Neural progenitor cell (in vitro differentiated cells): ENCODE data around the gene KCNB1. TPM values are rescaled to one million over a fixed set of nuclear protein-coding genes. Genes with fewer than 3 reads are reported as not detected.

Experiments
- DNase-seq: peaks from one replicate; pipeline ENCODE4 v3.0.0-alpha.2; 2016; ENCODE audit warnings: low spot score
- H2AFZ ChIP-seq: fragments of 200-600 bp; sonication (generic); replicated peaks from 2 replicates; pipeline ENCODE4 v1.6.1; 2016; ENCODE audit warnings: antibody characterized with exemption
- H3F3A ChIP-seq: fragments of 200-600 bp; sonication (generic); 2 replicates; pipeline ENCODE4 v1.6.1; 2016; ENCODE audit warnings: antibody characterized with exemption, low read depth
- H3K27ac ChIP-seq: fragments of 200-600 bp; sonication (generic); 2 replicates; pipeline ENCODE4 v1.5.1; 2016; ENCODE audit warnings: mild to moderate bottlenecking
- H3K27me3 ChIP-seq: fragments of 200-600 bp; sonication (generic); 2 replicates; pipeline ENCODE4 v1.6.1; 2016; ENCODE audit warnings: mild to moderate bottlenecking, moderate library complexity
- H3K36me3 ChIP-seq: fragments of 200-600 bp; sonication (generic); 2 replicates; pipeline ENCODE4 v1.5.1; 2016
- H3K4me1 ChIP-seq: fragments of 200-600 bp; sonication (generic); 2 replicates; pipeline ENCODE4 v1.6.1; 2016; ENCODE audit warnings: mixed run types
- H3K4me2 ChIP-seq: fragments of 200-600 bp; sonication (generic); 2 replicates; pipeline ENCODE4 v1.6.1; 2016
- H3K4me3 ChIP-seq: fragments of 200-600 bp; sonication (generic); 2 replicates; pipeline ENCODE4 v1.5.1; 2016
- H3K79me2 ChIP-seq: fragments of 200-600 bp; sonication (generic); 2 replicates; pipeline ENCODE4 v1.6.1; 2016; ENCODE audit warnings: low read depth
- H3K9ac ChIP-seq: fragments of 200-600 bp; sonication (generic); 2 replicates; pipeline ENCODE4 v1.6.1; 2016
- H3K9me3 ChIP-seq: fragments of 200-600 bp; sonication (generic); 2 replicates; pipeline ENCODE4 v1.5.1; 2016; ENCODE audit warnings: low read depth
- H4K20me1 ChIP-seq: fragments of 200-600 bp; sonication (generic); 2 replicates; pipeline ENCODE4 v1.6.1; 2016; ENCODE audit warnings: low read depth
- H3K27ac Mint-ChIP-seq: 3 replicates; pipeline ENCODE4 v1.8.0; 2021; ENCODE audit warnings: mixed read lengths
- H3K27me3 Mint-ChIP-seq: 2 replicates; pipeline ENCODE4 v1.8.0; 2022; ENCODE audit warnings: low read depth, mild to moderate bottlenecking, inconsistent platforms, moderate library complexity, mixed read lengths; ENCODE audit not compliant: insufficient read depth
- H3K36me3 Mint-ChIP-seq: 3 replicates; pipeline ENCODE4 v1.8.0; 2021; ENCODE audit warnings: mixed read lengths
- H3K4me1 Mint-ChIP-seq: 3 replicates; pipeline ENCODE4 v1.8.0; 2021; ENCODE audit warnings: mixed read lengths
- H3K4me3 Mint-ChIP-seq: 3 replicates; pipeline ENCODE4 v1.8.0; 2021; ENCODE audit warnings: mild to moderate bottlenecking, moderate library complexity, mixed read lengths
- H3K9me3 Mint-ChIP-seq: 3 replicates; pipeline ENCODE4 v1.8.0; 2020; ENCODE audit warnings: mixed read lengths
- CTCF ChIP-seq: fragments of 200-600 bp; sonication (generic); IDR thresholded peaks from 2 replicates; pipeline ENCODE4 v1.5.1; 2017; ENCODE audit warnings: antibody characterized with exemption, mild to moderate bottlenecking
- EZH2 ChIP-seq: fragments of 200-600 bp; sonication (generic); IDR thresholded peaks from 2 replicates; pipeline ENCODE4 v1.6.1; 2017; ENCODE audit warnings: antibody characterized with exemption, mild to moderate bottlenecking, moderate library complexity
- EZH2phosphoT487 ChIP-seq: fragments of 200-600 bp; sonication (generic); IDR thresholded peaks from 2 replicates; pipeline ENCODE4 v1.6.1; 2017; ENCODE audit warnings: antibody characterized with exemption
- total RNA-seq: library from RNA; depleted of rRNA; stranded (reverse); fragments of >200 nt; gene quantifications from 2 replicates; pipeline ENCODE4 v1.2.3, GENCODE V29; 2015; ENCODE audit warnings: low replicate concordance

Gene KCNB1
- total RNA-seq, 1 donor from 2014 or later, result 0.97 TPM

- Histone ChIP-seq H3K9ac (no peak overlapping the region), H3K79me2 (no peaks in the 10 kb centered on the region), H4K20me1 (no peaks in the 10 kb centered on the region), H3K36me3 (no peaks in the 10 kb centered on the region), H3K27me3 (no peaks in the 10 kb centered on the region), H3K4me1 (no peaks in the 10 kb centered on the region), H3K27ac (no peak overlapping the region), H3F3A (no peaks in the 10 kb centered on the region), H3K4me2 (no peak overlapping the region), H2AFZ (no peak overlapping the region), H3K9me3 (no peaks in the 10 kb centered on the region), H3K4me3 (no peak overlapping the region)
- TF ChIP-seq EZH2phosphoT487 (no peak), CTCF (no peak), EZH2 (no peak)
- Mint-ChIP-seq H3K27me3 (peaks cover 5% of the 10 kb centered on the region), H3K36me3 (no peaks in the 10 kb centered on the region), H3K27ac (no peak overlapping the region), H3K4me1 (peaks cover 9% of the 10 kb centered on the region), H3K4me3 (no peak overlapping the region), H3K9me3 (no peaks in the 10 kb centered on the region)
- no peak for DNase-seq
Measured at GRCh38 chr20:49338061-49338460, 144.4 kb downstream of the KCNB1 start.

GRCh38 chr20:49337357-49337756 lies 145.1 kb downstream of the KCNB1 start:
- H3K4me3 Mint-ChIP-seq, result no peak overlapping the region
- H3K4me1 Mint-ChIP-seq, result peaks cover 6% of the 10 kb centered on the region
- no peak overlapping the region for H3K4me2 ChIP-seq
- H3K27me3 ChIP-seq, result peaks cover 5% of the 10 kb centered on the region
- H3K9me3 Mint-ChIP-seq, result no peaks in the 10 kb centered on the region
- no peaks in the 10 kb centered on the region for H3F3A ChIP-seq
- no peaks in the 10 kb centered on the region for H3K4me1 ChIP-seq
- no peak overlapping the region for H2AFZ ChIP-seq
- no peaks in the 10 kb centered on the region for H3K9me3 ChIP-seq
- no peaks in the 10 kb centered on the region for H3K79me2 ChIP-seq
- peak overlapping the region; percentile 42 for H3K27ac Mint-ChIP-seq
- H3K36me3 ChIP-seq, result no peaks in the 10 kb centered on the region
- H3K27me3 Mint-ChIP-seq, result peaks cover 6% of the 10 kb centered on the region
- no peak overlapping the region for H3K9ac ChIP-seq
- H4K20me1 ChIP-seq, result no peaks in the 10 kb centered on the region
- H3K27ac ChIP-seq, result no peak overlapping the region
- no peak for DNase-seq
- H3K4me3 ChIP-seq, result no peak overlapping the region
- H3K36me3 Mint-ChIP-seq, result no peaks in the 10 kb centered on the region
- TF ChIP-seq EZH2 (no peak), EZH2phosphoT487 (no peak), CTCF (no peak)

- no peak overlapping the region for H3K4me3 Mint-ChIP-seq
- peak overlapping the region; percentile 20 for H3K27ac Mint-ChIP-seq
- no peaks in the 10 kb centered on the region for H3K36me3 ChIP-seq
- no peak overlapping the region for H3K4me2 ChIP-seq
- H3K27me3 Mint-ChIP-seq, result peaks cover 6% of the 10 kb centered on the region
- no peaks in the 10 kb centered on the region for H3K36me3 Mint-ChIP-seq
- H3K79me2 ChIP-seq, result no peaks in the 10 kb centered on the region
- H3K27ac ChIP-seq, result no peak overlapping the region
- H3K27me3 ChIP-seq, result peaks cover 6% of the 10 kb centered on the region
- no peak overlapping the region for H2AFZ ChIP-seq
- no peak for DNase-seq
- peaks cover 6% of the 10 kb centered on the region for H3K4me1 Mint-ChIP-seq
- no peaks in the 10 kb centered on the region for H3K9me3 ChIP-seq
- TF ChIP-seq CTCF (no peak), EZH2 (no peak)
- no peaks in the 10 kb centered on the region for H4K20me1 ChIP-seq
- no peaks in the 10 kb centered on the region for H3K9me3 Mint-ChIP-seq
- no peaks in the 10 kb centered on the region for H3F3A ChIP-seq
- H3K4me3 ChIP-seq, result no peak overlapping the region
- no peak overlapping the region for H3K9ac ChIP-seq
- no peaks in the 10 kb centered on the region for H3K4me1 ChIP-seq
Measured at GRCh38 chr20:49336786-49337185, 145.7 kb downstream of the KCNB1 start.
